WERI-Rb-1 (cell line): ENCODE data around the gene PPCDC.

Experiments used
- DNase-seq: peaks from one replicate; pipeline ENCODE4 v3.0.0-alpha.2; 2020
- H3K27ac ChIP-seq: fragments of 250-450 bp; sonication (Bioruptor Pico); 2 replicates; pipeline ENCODE4 v1.5.1; 2020; ENCODE audit warnings: mild to moderate bottlenecking, moderate library complexity
- H3K27me3 ChIP-seq: fragments of 250-450 bp; sonication (Bioruptor Pico); 2 replicates; pipeline ENCODE4 v1.5.1; 2021; ENCODE audit warnings: mild to moderate bottlenecking, low read depth, moderate library complexity; ENCODE audit not compliant: insufficient read depth, severe bottlenecking
- H3K36me3 ChIP-seq: fragments of 250-450 bp; sonication (Bioruptor Pico); 2 replicates; pipeline ENCODE4 v1.5.1; 2020; ENCODE audit warnings: mild to moderate bottlenecking, moderate library complexity
- H3K4me3 ChIP-seq: 2 replicates; pipeline ENCODE4 v1.5.1; 2011; ENCODE audit warnings: low read depth, mild to moderate bottlenecking, control low read depth, low read length
- H3K9me3 ChIP-seq: fragments of 250-450 bp; sonication (Bioruptor Pico); 2 replicates; pipeline ENCODE4 v1.5.1; 2021; ENCODE audit warnings: mild to moderate bottlenecking, moderate library complexity; ENCODE audit not compliant: severe bottlenecking
- CTCF ChIP-seq: IDR thresholded peaks from 2 replicates; pipeline ENCODE4 v1.5.1; 2011; ENCODE audit warnings: low read depth, mild to moderate bottlenecking, control low read depth, inconsistent platforms, low read length

Gene PPCDC

GRCh38 chr15:74982183-74982582, 41.2 kb upstream of the PPCDC start:
- Histone ChIP-seq H3K27me3 (no peaks in the 10 kb centered on the region), H3K9me3 (no peaks in the 10 kb centered on the region), H3K27ac (no peak overlapping the region), H3K36me3 (no peaks in the 10 kb centered on the region), H3K4me3 (no peak overlapping the region)
- DNase-seq: no peak
- TF ChIP-seq CTCF: no peak

GRCh38 chr15:74983725-74984231, 39.6 kb upstream of the PPCDC start:
- Histone ChIP-seq H3K36me3 (no peaks in the 10 kb centered on the region), H3K27ac (no peak overlapping the region), H3K9me3 (no peaks in the 10 kb centered on the region), H3K4me3 (no peak overlapping the region), H3K27me3 (no peaks in the 10 kb centered on the region)
- DNase-seq: no peak
- no peak for TF ChIP-seq CTCF

- no peaks in the 10 kb centered on the region for H3K36me3 ChIP-seq
- peak; percentile 74 for TF ChIP-seq CTCF
- peaks cover 2% of the 10 kb centered on the region for H3K9me3 ChIP-seq
- no peak overlapping the region for H3K4me3 ChIP-seq
- DNase-seq: peak; percentile 71
- H3K27ac ChIP-seq: no peak overlapping the region
- no peaks in the 10 kb centered on the region for H3K27me3 ChIP-seq
Measured at GRCh38 chr15:74988007-74988800, 35.2 kb upstream of the PPCDC start.

- Histone ChIP-seq H3K9me3 (peaks cover 2% of the 10 kb centered on the region), H3K27me3 (no peaks in the 10 kb centered on the region), H3K27ac (no peak overlapping the region), H3K36me3 (no peaks in the 10 kb centered on the region), H3K4me3 (no peak overlapping the region)
- TF ChIP-seq CTCF: no peak
- DNase-seq: no peak
Measured at GRCh38 chr15:74989527-74989926, 33.9 kb upstream of the PPCDC start.

- Histone ChIP-seq H3K36me3 (peaks cover 5% of the 10 kb centered on the region; the same call in 1 of the 2 replicates), H3K27ac (no peak overlapping the region), H3K27me3 (no peaks in the 10 kb centered on the region), H3K9me3 (peaks cover 5% of the 10 kb centered on the region), H3K4me3 (no peak overlapping the region)
- DNase-seq: no peak
- TF ChIP-seq CTCF: no peak
Measured at GRCh38 chr15:74992619-74993018, 30.8 kb upstream of the PPCDC start.
